ENCODE data around the gene CHRND.

CHRND gene

DNA sequence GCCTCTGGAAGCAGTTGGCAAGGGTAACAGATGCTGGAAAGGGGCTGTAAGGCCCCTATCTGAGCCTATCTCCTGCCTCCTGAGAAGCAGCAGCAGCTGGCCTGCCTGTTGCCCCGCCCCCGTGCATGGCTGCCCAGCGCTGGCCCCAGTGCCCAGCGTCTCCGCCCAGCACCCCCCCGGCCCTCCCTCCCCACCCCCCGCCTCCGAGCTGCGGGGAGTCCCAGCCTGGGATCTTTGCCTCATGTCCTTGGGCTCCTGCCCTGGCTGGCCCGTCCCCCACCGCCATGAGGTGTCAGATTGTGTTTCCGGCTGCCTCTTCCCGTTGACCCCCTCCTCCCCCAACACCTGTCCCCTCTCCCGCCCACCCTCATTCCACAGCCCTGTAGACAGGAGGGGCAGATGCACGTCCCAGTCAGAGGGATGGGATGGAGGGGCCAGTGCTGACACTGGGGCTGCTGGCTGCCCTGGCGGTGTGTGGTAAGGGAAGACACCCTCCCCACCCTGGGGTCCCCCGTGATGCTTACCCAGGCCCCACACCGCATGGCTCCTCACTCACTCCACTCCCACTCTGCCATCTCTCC lies at the start of gene CHRND:
CHRND (plus strand) TSS at position 370 of the 581 bp plus-strand sequence; CDS start at position 426, 56 bp downstream.
- no peak for DNase-seq

DNA sequence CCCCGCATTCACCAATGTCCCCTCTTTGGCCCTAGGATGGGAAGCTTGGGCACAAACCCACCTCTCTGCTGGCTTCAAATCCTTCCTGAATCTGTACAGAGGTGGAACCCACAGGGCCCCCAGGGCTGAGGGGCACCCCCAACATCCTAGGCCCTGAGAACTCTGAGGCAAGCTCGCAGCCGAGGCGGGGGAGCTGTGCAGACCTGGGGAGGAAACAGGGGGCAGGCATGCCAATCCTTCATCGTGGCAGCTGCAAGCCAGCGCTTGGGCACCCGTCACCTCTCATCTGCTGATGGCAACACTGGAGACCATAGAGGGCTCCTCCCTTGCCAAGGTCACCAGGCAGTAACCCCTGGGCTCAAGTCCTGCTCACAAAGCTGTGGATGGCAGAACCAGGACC lies 49.2 kb upstream of the CHRND start:
- no peak for DNase-seq

GRCh38 chr2:232477751-232478510 lies 48.0 kb upstream of the CHRND start:
- no peak for DNase-seq

DNA sequence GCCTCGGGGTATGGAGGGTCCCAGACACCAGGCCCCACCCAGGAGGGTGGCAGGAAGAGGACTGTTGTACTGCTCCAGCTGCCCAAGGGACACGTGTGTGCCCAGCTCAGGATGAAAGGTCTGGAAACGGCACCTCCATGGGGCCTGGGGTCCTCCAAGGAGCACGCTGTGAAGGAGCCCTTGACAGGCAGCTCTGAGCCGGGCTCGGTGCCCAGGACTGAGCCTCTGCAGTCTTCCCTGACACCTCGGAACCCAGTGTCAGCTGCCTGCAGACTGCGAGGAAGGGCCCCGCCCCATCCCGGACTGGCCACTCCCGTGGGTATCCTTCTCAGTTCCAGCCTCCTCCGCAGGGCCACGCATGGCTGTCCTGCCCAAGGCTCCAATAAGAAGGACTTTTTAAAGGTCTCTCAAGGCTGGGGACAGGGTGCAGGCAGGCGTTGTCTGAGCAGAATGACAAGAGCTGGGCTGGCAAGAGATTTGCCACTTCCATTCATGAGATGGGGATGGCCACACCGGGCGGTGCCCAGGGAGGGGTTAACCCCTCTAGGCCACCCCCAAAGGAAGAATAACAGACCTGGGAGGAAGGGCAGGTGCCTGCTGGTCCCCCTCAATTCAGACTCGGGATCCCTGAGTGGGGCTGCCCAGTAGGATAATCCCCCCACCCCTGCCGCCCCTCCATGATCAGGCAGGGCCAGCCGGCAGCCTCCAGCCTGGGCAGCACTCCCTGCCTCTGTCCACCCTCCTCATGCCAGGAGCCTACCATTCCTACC lies 47.2 kb upstream of the CHRND start:
- DNase-seq: no peak

- no peak for DNase-seq
These were observed 46.4 kb upstream of the CHRND start for GRCh38 chr2:232479341-232480200.

DNA sequence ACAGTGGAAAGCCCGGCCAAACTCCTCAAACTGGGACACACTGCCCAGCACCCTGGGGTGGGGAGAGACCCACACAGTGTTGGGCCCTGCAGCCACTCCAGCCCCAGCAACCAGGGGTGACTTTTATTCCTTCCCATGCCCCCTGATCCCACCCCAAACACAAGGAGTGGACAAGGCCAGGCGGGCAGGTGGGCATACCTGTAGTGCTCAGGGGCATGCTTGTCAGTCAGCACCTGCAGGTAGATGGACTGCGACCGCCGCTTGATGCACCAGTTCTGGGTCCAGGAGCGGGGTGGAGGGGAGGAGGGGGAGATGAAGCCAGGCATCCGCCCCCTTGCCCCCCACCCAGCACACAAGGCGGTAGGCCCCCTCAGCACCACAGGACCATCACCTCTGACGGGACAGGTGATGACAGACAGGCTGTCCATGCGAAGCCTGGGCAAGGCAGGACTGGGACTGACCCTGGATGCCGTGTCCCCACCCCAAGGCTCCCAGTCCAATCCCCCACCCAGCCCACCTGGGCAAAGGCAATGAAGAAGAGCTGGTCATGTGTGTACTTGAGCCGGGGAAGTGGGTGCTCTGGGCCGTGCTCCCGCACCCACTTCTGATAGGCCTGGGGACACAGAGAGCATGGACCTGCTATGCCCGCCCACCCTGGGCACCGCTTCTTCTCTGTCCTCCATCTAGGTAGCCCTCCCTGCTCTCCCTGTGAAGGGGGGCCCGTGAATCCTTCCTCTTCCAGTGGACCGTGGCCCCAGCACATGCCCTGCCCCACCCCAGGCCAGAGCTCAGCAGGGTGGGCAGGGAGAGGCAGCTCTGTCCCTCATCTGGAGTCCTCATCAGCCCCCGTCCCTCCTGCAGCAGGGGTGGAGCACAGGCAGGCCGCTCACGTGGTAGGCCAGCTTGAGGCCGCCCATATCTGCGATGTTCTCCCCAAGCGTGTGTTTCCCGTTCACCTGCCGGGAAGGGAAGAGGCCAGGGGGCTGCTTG lies 45.5 kb upstream of the CHRND start:
- no peak for DNase-seq

DNA sequence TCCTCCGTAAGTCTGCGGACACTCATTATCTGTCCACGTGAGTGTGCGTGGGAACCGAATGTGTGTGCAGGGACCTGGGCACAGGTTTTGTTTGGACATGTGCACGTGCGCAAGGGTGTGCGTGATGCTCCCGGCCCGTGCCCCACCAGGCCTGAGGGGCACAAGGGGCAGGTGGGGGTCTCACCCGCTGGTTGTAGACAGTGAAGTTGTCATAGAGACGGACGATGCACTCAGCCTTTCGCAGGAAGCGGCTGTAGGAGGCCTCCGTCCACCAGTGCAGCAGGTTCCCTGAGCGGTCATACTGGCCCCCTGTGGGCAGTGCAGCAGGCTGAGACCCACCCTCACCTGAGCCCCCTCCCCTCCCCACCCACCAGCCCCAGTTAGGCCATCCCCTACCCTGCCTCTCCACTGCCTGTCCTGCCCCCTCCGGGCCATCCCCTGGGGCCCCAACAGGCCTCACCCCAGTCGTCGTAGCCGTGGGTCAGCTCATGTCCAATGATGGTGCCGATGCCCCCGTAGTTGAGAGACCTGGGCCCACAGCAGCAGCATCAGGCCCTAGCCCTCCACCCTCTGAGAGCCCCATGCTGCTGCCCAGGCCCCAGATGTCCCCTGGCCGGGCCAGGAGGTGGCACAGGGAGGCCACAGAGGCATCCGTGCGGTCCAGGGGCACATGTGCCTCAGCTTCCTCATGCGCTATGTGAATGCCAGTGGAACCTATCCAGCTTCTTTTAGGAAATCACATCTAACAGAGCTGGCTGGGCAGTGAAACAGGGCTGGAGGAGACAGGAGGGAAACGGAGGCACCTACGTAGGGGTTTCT lies 44.4 kb upstream of the CHRND start:
- no peak for DNase-seq

- no peak for DNase-seq
These were observed 43.4 kb upstream of the CHRND start for GRCh38 chr2:232482301-232483238.

GRCh38 chr2:232483311-232483922 lies 42.5 kb upstream of the CHRND start:
- DNase-seq: no peak

DNA sequence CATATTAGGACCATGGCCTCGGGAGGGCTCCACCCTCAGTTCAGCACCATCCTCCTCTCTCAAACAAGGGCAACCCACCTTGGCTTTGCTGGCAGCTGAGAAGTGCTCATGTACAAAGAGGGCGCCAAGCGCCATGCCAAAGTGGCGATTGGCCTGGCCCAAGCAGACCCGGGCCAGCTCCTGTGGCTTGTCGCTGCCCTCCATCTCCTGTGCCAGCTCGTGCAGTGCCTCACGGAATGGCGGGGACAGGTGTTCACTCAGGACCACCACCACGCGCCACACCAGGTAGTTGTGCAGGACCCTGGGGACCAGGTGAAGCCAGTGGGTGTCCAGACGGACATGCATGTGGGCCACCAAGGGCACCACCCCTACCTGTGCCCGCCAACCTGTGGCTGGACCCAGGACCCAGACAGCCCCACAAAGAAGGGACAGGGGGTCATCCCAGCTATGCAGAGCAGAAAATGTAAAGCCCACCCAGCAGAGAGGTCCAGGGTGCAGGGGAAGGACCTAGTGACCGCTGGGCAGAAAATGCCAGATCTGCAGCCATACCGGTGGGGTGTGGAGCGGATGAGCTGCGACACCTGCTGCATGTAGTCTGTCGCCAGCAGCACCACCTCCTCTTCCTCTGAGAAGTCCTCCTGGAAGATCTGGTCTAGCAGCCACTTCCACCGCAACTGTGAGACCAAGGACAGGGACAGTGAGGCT lies 41.9 kb upstream of the CHRND start:
- DNase-seq: no peak

- no peak for DNase-seq
These were observed 41.2 kb upstream of the CHRND start for GRCh38 chr2:232484628-232485347.

DNA sequence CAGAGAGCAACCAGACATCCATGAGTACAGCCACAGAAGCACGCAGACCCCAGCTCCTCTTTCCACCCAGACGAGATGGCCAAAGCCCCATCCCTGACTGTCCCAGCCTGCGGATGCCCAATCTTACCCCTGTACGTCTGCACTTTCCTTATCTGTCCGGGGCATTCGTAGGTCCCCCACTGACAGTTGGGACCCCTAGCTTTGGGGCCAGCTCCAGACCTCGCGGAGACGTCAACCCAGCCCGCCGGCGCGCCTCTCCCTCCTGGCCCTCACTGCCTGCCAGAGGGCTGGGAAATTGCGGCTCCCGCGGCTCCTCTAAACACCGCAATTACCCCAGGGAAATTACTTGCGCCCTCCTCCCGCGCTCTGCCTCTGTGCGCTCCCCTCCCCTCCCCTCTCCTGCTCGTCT lies 40.6 kb upstream of the CHRND start:
- DNase-seq: no peak

DNA sequence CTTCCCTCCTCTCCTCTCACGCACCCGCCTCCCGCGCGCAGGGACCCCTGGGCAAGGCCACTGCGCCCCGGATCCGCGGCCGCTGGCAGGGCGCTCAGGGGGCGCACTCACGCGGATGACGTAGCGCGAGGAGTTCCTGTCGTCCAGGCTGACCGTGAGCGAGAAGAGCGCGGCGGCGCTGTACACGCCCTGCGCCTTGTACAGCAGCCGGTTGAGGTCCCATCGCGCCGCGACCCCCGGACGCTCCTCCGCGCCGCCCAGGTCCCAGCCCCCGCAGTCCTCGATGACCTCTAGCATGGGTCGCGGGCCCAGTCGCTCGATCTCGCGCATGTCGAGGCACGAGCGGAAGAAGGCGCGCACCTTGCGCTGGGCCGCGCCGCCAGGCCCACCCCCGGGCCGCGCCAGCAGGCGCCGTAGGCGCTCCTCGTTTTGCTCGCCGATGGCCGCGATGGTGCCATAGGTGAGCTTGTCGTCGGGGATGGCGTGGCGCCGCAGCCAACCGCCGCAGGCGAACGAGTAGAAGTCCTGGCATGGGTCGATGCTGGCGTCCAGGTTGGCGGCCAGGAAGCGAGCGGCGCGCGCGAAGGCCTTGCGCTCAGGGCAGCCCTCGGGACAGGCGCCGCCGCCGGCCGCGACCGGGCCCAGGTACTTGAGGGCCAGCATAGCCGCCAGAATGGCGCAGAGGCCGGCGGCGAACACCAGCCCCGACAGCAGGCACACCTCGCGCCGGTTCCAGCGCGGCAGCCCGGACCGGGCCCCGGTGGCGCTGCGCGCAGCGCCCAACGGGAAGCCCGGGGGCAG lies 40.0 kb upstream of the CHRND start:
- no peak for DNase-seq

- DNase-seq: no peak
These were observed 39.2 kb upstream of the CHRND start for GRCh38 chr2:232486558-232487384.

DNA sequence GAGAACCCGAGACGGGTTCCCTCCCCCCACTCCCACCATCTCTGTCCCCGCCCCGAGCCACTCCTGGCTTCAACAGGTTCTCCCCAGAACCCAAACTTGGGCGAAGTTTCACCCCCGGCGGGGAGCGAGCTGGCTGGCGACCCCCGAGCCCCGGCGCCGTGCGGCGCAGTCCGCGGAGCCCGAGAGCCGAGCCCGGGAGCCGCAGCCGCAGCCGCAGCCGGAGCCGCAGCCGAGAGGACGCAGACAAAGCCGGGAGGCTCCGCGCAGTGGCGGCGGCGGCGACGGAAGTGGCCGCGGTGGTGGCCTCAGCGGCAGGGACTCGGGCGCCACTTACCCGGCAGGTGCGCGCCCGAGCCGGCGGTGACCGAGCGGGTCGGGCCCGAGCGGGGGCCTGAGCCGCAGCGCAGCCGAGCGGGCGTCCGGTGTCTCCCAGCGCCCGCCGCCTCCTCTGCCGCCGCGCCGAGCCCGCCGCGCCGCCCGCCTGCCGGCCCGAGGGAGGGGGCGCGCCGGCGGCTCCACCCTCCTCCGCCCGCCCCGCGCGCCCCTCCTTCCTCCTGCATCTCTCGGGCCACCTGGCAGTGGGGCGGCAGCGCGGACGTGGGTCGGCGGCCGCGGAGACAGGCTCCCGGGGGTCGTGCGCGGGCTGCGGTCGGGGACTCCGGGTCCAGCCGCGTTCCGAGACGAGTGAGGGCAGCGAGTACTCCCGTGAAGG lies 38.4 kb upstream of the CHRND start, which contains the start of gene ECEL1:
ECEL1 (minus strand) TSS at position 450 of the 712 bp plus-strand sequence. CDS start 1,181 bp downstream, outside the sequence.
- no peak for DNase-seq

Measured in CD4-positive, alpha-beta T cell treated with Interferon gamma for 1 hour (primary cell).